Lower leg skin (tissue), 3 donors: Measurements from ENCODE around the gene LPCAT4.

Source experiments
- POLR2A ChIP-seq, 2 donors: fragments of 450-650 bp; IDR thresholded peaks; one replicate each; pipeline ENCODE4 v1.6.1; 2016 to 2017; ENCODE audit warnings: antibody characterized with exemption in 2 of 2, mild to moderate bottlenecking in 1 of 2, moderate library complexity in 1 of 2
- TF ChIP-seq, protein P1 (sequence below), 3 donors: fragments of 450-650 bp; IDR thresholded peaks; one replicate each; pipeline ENCODE4 v1.5.1; 2016; ENCODE audit warnings: antibody characterized with exemption in 3 of 3, mild to moderate bottlenecking in 3 of 3, moderate library complexity in 2 of 3

DNA sequence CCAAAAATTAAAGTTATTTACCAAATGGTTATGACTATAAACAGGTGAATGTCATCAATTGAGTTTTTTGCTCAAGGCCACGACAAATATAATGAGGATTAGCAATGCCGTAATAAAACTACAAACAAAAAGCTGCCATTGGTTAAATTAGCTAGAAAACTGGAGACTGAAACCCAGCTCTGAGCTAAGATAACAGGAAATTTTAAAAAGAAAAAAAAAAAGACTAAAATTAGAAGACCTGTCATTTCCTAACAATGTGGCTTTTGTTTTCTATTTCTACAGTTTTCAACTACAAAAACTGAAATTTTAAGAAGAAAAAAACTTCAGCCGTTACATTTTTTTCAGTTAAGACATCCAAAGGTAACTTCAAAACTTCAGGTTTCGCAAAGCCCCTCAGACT, 39.1 kb downstream of the LPCAT4 start:
- TF ChIP-seq, protein P1, sequence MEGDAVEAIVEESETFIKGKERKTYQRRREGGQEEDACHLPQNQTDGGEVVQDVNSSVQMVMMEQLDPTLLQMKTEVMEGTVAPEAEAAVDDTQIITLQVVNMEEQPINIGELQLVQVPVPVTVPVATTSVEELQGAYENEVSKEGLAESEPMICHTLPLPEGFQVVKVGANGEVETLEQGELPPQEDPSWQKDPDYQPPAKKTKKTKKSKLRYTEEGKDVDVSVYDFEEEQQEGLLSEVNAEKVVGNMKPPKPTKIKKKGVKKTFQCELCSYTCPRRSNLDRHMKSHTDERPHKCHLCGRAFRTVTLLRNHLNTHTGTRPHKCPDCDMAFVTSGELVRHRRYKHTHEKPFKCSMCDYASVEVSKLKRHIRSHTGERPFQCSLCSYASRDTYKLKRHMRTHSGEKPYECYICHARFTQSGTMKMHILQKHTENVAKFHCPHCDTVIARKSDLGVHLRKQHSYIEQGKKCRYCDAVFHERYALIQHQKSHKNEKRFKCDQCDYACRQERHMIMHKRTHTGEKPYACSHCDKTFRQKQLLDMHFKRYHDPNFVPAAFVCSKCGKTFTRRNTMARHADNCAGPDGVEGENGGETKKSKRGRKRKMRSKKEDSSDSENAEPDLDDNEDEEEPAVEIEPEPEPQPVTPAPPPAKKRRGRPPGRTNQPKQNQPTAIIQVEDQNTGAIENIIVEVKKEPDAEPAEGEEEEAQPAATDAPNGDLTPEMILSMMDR (IDR thresholded peaks at IDR 0.05) = no peak
- no peak for TF ChIP-seq POLR2A (IDR thresholded peaks at IDR 0.05)
